MM.1S (cell line): ENCODE results near the gene RANBP1.

Experiments
- CTCF ChIP-seq: fragments of 300-600 bp; sonication (generic); IDR thresholded peaks from 2 replicates; pipeline ENCODE4 v1.5.1; 2016; ENCODE audit warnings: antibody characterized with exemption, low read length, mixed read lengths
- EZH2 ChIP-seq: fragments of 300-600 bp; sonication (generic); optimal IDR thresholded peaks from 2 replicates; pipeline ENCODE3; 2017; ENCODE audit warnings: low read depth, mild to moderate bottlenecking, antibody characterized with exemption, low read length, mixed read lengths
- EZH2phosphoT487 ChIP-seq: fragments of 300-600 bp; sonication (generic); IDR thresholded peaks from 2 replicates; pipeline ENCODE4 v1.6.1; 2018; ENCODE audit warnings: antibody characterized with exemption, low read length

GRCh38 chr22:20135806-20136602, 20.1 kb downstream of the RANBP1 start:
- no peak for TF ChIP-seq CTCF
- no peak for TF ChIP-seq EZH2
- TF ChIP-seq EZH2phosphoT487 = no peak
